ENCODE data around the gene SOX6. TPM values are rescaled to one million over a fixed set of nuclear protein-coding genes. Genes with fewer than 3 reads are reported as not detected.

SOX6 gene
- polyA plus RNA-seq, 1 of the 3 experiments (the other 2 are of a cell fraction): 0.03 TPM

DNA sequence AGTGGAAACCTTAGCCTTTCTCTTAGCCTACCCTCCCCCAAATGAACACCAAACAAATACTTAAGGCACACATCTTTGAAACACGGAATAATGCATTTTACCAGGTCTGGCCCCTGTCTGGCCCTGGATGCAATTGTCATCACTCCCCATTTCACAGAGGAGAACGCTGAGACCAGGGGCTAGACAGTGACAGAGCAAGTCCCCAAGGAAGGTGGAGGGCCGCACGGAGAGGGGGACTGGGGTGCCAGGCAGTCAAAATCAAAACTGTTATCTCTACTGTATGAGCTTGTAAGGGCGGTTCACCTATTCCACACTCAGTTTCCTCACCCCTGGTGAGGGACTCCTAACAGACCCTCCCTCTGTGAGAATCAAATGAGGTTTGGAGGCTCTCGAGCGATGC is 414.2 kb downstream of the SOX6 start:
- Histone ChIP-seq H3K79me2 (ENCODE audit: insufficient read depth) (no peaks in the 10 kb centered on the region), H3K4me2 (no peak overlapping the region), H4K20me1 (ENCODE audit: insufficient read depth) (no peaks in the 10 kb centered on the region), H3K27ac (ENCODE audit: low read depth in 2 of 2, low read length in 1 of 2) (no peak overlapping the region), H3F3A (replicated peaks; ENCODE audit: insufficient read depth) (no peaks in the 10 kb centered on the region), H3K27me3 (ENCODE audit: insufficient read depth) (no peaks in the 10 kb centered on the region), H3K9ac (no peak overlapping the region), H2AFZ (ENCODE audit: low read depth) (no peak overlapping the region), H3K4me1 (ENCODE audit: control insufficient read depth in 1 of 2, insufficient read depth in 2 of 2, low read depth in 1 of 2, low read length in 1 of 2) (peaks cover 0 to 2% of the 10 kb centered on the region in 2 experiments; a peak in 1 of 4 replicates), H3K4me3 (ENCODE audit: low read depth in 2 of 2, low read length in 1 of 2) (no peak overlapping the region), H3K9me2 (no peaks in the 10 kb centered on the region), H3K9me3 (peaks cover 4% of the 10 kb centered on the region; the same call in 1 of the 2 replicates), H3K36me3 (replicated peaks in 1 of 2; ENCODE audit: control insufficient read depth in 1 of 2, insufficient read depth in 2 of 2, low read length in 1 of 2) (no peaks in the 10 kb centered on the region)
- POLR2A ChIA-PET: interaction anchor here (0.6 kb wide), 1 partner anchor 168 kb away, joined by 3 read pairs; no protein-coding TSS in a partner anchor
- CTCF ChIA-PET: no interaction called here
- 75% methylated on average over 6 of the region's 7 CpGs for WGBS (ENCODE audit: low lambda C conversion rate)
- DNase-seq: no peak
- no peak for TF ChIP-seq SMC3 (IDR thresholded peaks at IDR 0.05; ENCODE audit: low read depth, low read length)
- no peak for TF ChIP-seq YY1 (IDR thresholded peaks at IDR 0.05; ENCODE audit: low read depth)

GRCh38 chr11:15941206-15941770 is 415.1 kb downstream of the SOX6 start:
- no peak for TF ChIP-seq ELF1 (IDR thresholded peaks at IDR 0.05)
- no peak for TF ChIP-seq TAF1 (IDR thresholded peaks at IDR 0.05; ENCODE audit: borderline replicate concordance, low read depth, low read length)
- TF ChIP-seq GABPA (IDR thresholded peaks at IDR 0.05; ENCODE audit: low read depth): no peak
- no peak for TF ChIP-seq EZH2phosphoT487 (IDR thresholded peaks at IDR 0.05; ENCODE audit: borderline replicate concordance, low read depth)
- TF ChIP-seq CTCF (IDR thresholded peaks at IDR 0.05): peak; percentile 32
- no peak for TF ChIP-seq EP300 (IDR thresholded peaks at IDR 0.05; ENCODE audit: borderline replicate concordance in 1 of 2, low read depth in 1 of 2, low read length in 1 of 2)
- Histone ChIP-seq H3K4me2 (no peak overlapping the region), H3K9me2 (no peaks in the 10 kb centered on the region), H2AFZ (ENCODE audit: low read depth) (no peak overlapping the region), H3K36me3 (replicated peaks in 1 of 2; ENCODE audit: control insufficient read depth in 1 of 2, insufficient read depth in 2 of 2, low read length in 1 of 2) (no peaks in the 10 kb centered on the region), H3K9me3 (no peaks in the 10 kb centered on the region), H3F3A (replicated peaks; ENCODE audit: insufficient read depth) (no peaks in the 10 kb centered on the region), H3K4me1 (ENCODE audit: control insufficient read depth in 1 of 2, insufficient read depth in 2 of 2, low read depth in 1 of 2, low read length in 1 of 2) (peaks cover 0 to 2% of the 10 kb centered on the region in 2 experiments; a peak in 1 of 4 replicates), H3K9ac (no peak overlapping the region), H3K4me3 (ENCODE audit: low read depth in 2 of 2, low read length in 1 of 2) (peak overlapping the region in 1 of 2 experiments; percentile 54; a peak in 1 of 4 replicates), H3K27ac (ENCODE audit: low read depth in 2 of 2, low read length in 1 of 2) (no peak overlapping the region), H3K27me3 (ENCODE audit: insufficient read depth) (no peaks in the 10 kb centered on the region), H4K20me1 (ENCODE audit: insufficient read depth) (no peaks in the 10 kb centered on the region), H3K79me2 (ENCODE audit: insufficient read depth) (no peaks in the 10 kb centered on the region)
- 85% methylated on average over 19 of the region's 36 CpGs for WGBS (ENCODE audit: low lambda C conversion rate)
- ChIA-PET CTCF (interaction anchor here (0.6 to 1.6 kb wide), 3 partner anchors 9 to 291 kb away, joined by 4 to 6 read pairs (median 4); no protein-coding TSS in a partner anchor), POLR2A (no interaction called here)
- peak; percentile 46 for DNase-seq

Measured in SK-N-SH (cell line).